GM12874 (cell line): Measurements from ENCODE around the gene ZGPAT.

Source experiments
- CTCF ChIP-seq: IDR thresholded peaks from 2 replicates; pipeline ENCODE4 v1.5.1; 2011; ENCODE audit warnings: low read depth, mild to moderate bottlenecking, control low read depth, low read length, moderate library complexity; ENCODE audit not compliant: insufficient read depth

ZGPAT gene

GRCh38 chr20:63663332-63664066, 44.3 kb upstream of the ZGPAT start:
- no peak for TF ChIP-seq CTCF

GRCh38 chr20:63664143-63664851, 43.5 kb upstream of the ZGPAT start:
- no peak for TF ChIP-seq CTCF

- TF ChIP-seq CTCF: no peak
Observed at GRCh38 chr20:63664861-63665594, 42.8 kb upstream of the ZGPAT start.

GRCh38 chr20:63665708-63666107, 42.1 kb upstream of the ZGPAT start:
- TF ChIP-seq CTCF: no peak

GRCh38 chr20:63667858-63668257, 40.0 kb upstream of the ZGPAT start:
- TF ChIP-seq CTCF: no peak

GRCh38 chr20:63668351-63668750, 39.5 kb upstream of the ZGPAT start:
- no peak for TF ChIP-seq CTCF

- no peak for TF ChIP-seq CTCF
Observed at GRCh38 chr20:63672666-63673065, 35.2 kb upstream of the ZGPAT start.
